MM.1S (cell line): ENCODE results near the gene BBS1.

Experiments used
- DNase-seq: peaks from one replicate; pipeline ENCODE4 v3.0.0-alpha.2; 2015
- H2AFZ ChIP-seq: fragments of 300-600 bp; sonication (generic); 2 replicates; pipeline ENCODE4 v1.6.0; 2016; ENCODE audit warnings: antibody characterized with exemption, low read length
- H3F3A ChIP-seq: fragments of 300-600 bp; sonication (generic); 2 replicates; pipeline ENCODE4 v1.6.1; 2016; ENCODE audit warnings: mild to moderate bottlenecking, antibody characterized with exemption, low read length, moderate library complexity, mixed read lengths; ENCODE audit not compliant: insufficient read depth
- H3K27ac ChIP-seq: fragments of 300-600 bp; sonication (generic); 2 replicates; pipeline ENCODE4 v1.5.1; 2016; ENCODE audit warnings: mild to moderate bottlenecking, low read length
- H3K27me3 ChIP-seq: fragments of 300-600 bp; sonication (generic); replicated peaks from 2 replicates; pipeline ENCODE4 v1.6.0; 2016; ENCODE audit warnings: low read length; ENCODE audit not compliant: insufficient read depth
- H3K36me3 ChIP-seq: fragments of 300-600 bp; sonication (generic); replicated peaks from 2 replicates; pipeline ENCODE4 v1.6.1; 2016; ENCODE audit warnings: mild to moderate bottlenecking, low read length, mixed read lengths; ENCODE audit not compliant: insufficient read depth
- H3K4me1 ChIP-seq: fragments of 300-600 bp; sonication (generic); 2 replicates; pipeline ENCODE4 v1.6.1; 2016; ENCODE audit warnings: low read length, mixed read lengths
- H3K4me2 ChIP-seq: fragments of 300-600 bp; sonication (generic); 2 replicates; pipeline ENCODE4 v1.6.0; 2016; ENCODE audit warnings: low read depth, low read length
- H3K4me3 ChIP-seq: fragments of 300-600 bp; sonication (generic); 2 replicates; pipeline ENCODE4 v1.5.1; 2016; ENCODE audit warnings: low read length, mixed read lengths
- H3K79me2 ChIP-seq: fragments of 300-600 bp; sonication (generic); 2 replicates; pipeline ENCODE4 v1.6.1; 2016; ENCODE audit warnings: mixed run types, low read length, mixed read lengths
- H3K9ac ChIP-seq: fragments of 300-600 bp; sonication (generic); 2 replicates; pipeline ENCODE4 v1.6.1; 2016; ENCODE audit warnings: low read length, mixed read lengths
- H3K9me2 ChIP-seq: fragments of 300-600 bp; sonication (generic); replicated peaks from 2 replicates; pipeline ENCODE4 v1.6.1; 2016; ENCODE audit warnings: mild to moderate bottlenecking, low read length, mixed read lengths; ENCODE audit not compliant: insufficient read depth
- H3K9me3 ChIP-seq: fragments of 300-600 bp; sonication (generic); replicated peaks from 2 replicates; pipeline ENCODE4 v1.6.1; 2016; ENCODE audit warnings: mild to moderate bottlenecking, low read length, mixed read lengths; ENCODE audit not compliant: insufficient read depth
- H4K20me1 ChIP-seq: fragments of 300-600 bp; sonication (generic); 2 replicates; pipeline ENCODE4 v1.6.1; 2016; ENCODE audit warnings: mild to moderate bottlenecking, low read length, moderate library complexity, mixed read lengths; ENCODE audit not compliant: insufficient read depth
- CTCF ChIP-seq: fragments of 300-600 bp; sonication (generic); IDR thresholded peaks from 2 replicates; pipeline ENCODE4 v1.5.1; 2016; ENCODE audit warnings: antibody characterized with exemption, low read length, mixed read lengths
- EZH2 ChIP-seq: fragments of 300-600 bp; sonication (generic); optimal IDR thresholded peaks from 2 replicates; pipeline ENCODE3; 2017; ENCODE audit warnings: low read depth, mild to moderate bottlenecking, antibody characterized with exemption, low read length, mixed read lengths
- EZH2phosphoT487 ChIP-seq: fragments of 300-600 bp; sonication (generic); IDR thresholded peaks from 2 replicates; pipeline ENCODE4 v1.6.1; 2018; ENCODE audit warnings: antibody characterized with exemption, low read length

BBS1 gene

DNA sequence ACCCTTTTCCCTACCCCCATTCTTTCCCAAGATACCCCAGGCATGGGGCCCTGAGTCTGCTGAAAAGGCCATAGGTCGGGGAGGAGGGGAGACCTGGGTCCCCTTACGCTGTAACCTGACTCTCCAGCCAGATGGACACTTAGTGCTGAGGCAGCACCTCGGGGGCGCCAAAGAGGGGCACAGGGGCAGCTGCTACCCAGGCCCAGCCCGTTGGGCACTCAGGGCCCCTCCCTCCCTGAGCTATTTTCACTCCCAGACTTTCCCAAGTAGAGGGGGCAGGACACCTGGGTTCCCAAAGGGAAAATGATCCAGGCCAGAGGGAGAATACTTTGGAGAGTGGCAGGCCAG, 37.2 kb downstream of the BBS1 start:
- Histone ChIP-seq H3K9me3 (no peaks in the 10 kb centered on the region), H3K9me2 (no peaks in the 10 kb centered on the region), H3K9ac (no peak overlapping the region), H3K36me3 (no peaks in the 10 kb centered on the region), H3F3A (peaks cover 3% of the 10 kb centered on the region; the same call in 1 of the 2 replicates), H3K27ac (no peak overlapping the region), H3K4me1 (peaks cover 7% of the 10 kb centered on the region; the same call in 1 of the 2 replicates), H3K4me3 (no peak overlapping the region), H3K27me3 (peaks cover 52% of the 10 kb centered on the region), H4K20me1 (no peaks in the 10 kb centered on the region), H3K79me2 (peaks cover 5% of the 10 kb centered on the region; the same call in 1 of the 2 replicates), H2AFZ (no peak overlapping the region), H3K4me2 (no peak overlapping the region)
- DNase-seq = no peak
- no peak for TF ChIP-seq CTCF
- TF ChIP-seq EZH2phosphoT487 = no peak
- no peak for TF ChIP-seq EZH2

DNA sequence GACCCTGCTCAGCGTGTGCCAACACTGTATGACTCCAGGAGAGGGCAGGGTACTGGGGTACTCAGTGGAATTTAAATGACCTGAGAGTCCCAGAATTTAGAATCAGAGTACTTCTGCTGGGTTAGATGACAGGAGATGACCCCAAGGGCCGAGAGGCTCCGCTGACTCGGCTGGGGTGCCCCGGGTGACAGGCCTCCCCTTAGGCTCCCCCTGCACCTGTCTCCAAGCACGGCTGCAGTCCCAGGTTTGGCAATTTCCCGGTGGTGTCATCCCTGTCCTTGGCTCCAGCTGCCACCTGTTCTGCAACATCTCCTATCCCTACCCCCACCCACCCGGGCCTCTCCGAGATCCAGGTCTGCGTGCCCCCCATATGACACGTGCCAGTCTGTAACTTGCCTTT, 37.6 kb downstream of the BBS1 start:
- Histone ChIP-seq H3K4me1 (peaks cover 7% of the 10 kb centered on the region; the same call in 1 of the 2 replicates), H4K20me1 (no peaks in the 10 kb centered on the region), H3K4me3 (no peak overlapping the region), H3K9me2 (no peaks in the 10 kb centered on the region), H3K9ac (no peak overlapping the region), H3K79me2 (peaks cover 5% of the 10 kb centered on the region; the same call in 1 of the 2 replicates), H3K4me2 (no peak overlapping the region), H3K9me3 (no peaks in the 10 kb centered on the region), H3K36me3 (no peaks in the 10 kb centered on the region), H3K27ac (no peak overlapping the region), H3F3A (peaks cover 3% of the 10 kb centered on the region; the same call in 1 of the 2 replicates), H2AFZ (no peak overlapping the region), H3K27me3 (peaks cover 52% of the 10 kb centered on the region)
- TF ChIP-seq CTCF (no peak), EZH2 (no peak), EZH2phosphoT487 (no peak)
- DNase-seq = no peak

DNA sequence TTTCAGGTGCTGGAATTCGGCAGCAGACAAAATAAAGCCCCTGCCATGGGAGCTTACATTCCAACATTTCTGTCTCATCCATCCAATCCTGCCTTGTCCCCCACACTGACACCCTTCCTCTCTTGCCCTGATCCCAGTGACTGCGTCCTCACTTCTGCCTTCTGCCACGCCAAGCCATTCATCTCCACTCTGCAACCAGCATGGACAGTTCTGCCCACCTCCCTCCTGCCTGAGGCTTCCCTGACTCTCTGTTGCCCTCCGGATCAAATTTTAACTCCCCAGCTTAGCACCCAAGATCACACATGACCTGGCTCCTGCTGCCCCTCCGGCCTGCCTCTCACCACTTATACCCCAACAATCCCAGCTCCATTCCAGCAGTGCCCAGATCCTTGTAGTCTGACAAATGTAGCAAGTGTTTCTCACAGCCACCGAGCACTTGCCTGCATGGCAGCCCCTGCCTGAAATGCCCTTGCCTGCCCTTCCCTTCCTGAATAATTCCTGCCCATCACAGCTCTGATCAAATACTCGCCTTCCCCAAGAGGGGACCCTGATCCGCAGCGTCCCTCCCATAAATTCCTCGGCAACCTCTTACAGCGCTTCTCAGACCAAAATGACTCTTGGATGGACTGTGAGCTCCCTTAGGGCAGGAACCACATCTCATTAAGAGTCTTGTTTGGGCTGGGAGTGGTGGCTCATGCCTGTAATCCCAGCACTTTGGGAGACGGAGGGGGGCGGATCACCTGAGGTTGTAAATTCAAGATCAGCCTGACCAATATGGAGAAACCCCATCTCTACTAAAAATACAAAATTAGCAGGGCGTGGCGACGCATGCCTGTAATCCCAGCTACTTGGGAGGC, 38.6 kb downstream of the BBS1 start:
- Histone ChIP-seq H3F3A (peaks cover 3% of the 10 kb centered on the region; the same call in 1 of the 2 replicates), H3K27me3 (peaks cover 56% of the 10 kb centered on the region), H3K4me2 (no peak overlapping the region), H3K4me1 (peaks cover 7% of the 10 kb centered on the region; the same call in 1 of the 2 replicates), H3K36me3 (no peaks in the 10 kb centered on the region), H3K9ac (no peak overlapping the region), H2AFZ (no peak overlapping the region), H3K79me2 (peaks cover 5% of the 10 kb centered on the region; the same call in 1 of the 2 replicates), H3K9me2 (no peaks in the 10 kb centered on the region), H3K9me3 (no peaks in the 10 kb centered on the region), H3K4me3 (no peak overlapping the region), H4K20me1 (no peaks in the 10 kb centered on the region), H3K27ac (no peak overlapping the region)
- no peak for TF ChIP-seq EZH2phosphoT487
- no peak for TF ChIP-seq EZH2
- TF ChIP-seq CTCF = no peak
- no peak for DNase-seq
